ENCODE results near the gene STAMBPL1.

The STAMBPL1 gene

DNA sequence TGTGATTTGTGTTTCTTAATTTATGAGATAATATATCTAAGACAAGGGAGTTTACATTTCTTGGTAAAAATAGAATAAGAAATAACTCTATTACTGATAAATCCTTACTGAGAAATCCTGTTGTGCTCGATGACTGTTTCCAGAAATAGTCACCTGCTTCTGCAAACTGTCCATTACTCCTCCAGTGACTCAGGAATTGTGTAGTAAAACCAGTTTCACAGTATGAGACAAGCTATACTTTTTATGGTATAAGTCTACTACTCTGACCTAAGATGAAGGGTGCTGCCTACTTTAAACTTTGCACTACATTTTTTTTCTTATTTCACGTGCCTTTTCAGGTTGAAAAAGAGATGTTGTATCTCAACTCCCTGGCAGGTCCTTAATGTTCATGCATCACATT lies 21.6 kb upstream of the STAMBPL1 start:
- FAIRE-seq = no peak

DNA sequence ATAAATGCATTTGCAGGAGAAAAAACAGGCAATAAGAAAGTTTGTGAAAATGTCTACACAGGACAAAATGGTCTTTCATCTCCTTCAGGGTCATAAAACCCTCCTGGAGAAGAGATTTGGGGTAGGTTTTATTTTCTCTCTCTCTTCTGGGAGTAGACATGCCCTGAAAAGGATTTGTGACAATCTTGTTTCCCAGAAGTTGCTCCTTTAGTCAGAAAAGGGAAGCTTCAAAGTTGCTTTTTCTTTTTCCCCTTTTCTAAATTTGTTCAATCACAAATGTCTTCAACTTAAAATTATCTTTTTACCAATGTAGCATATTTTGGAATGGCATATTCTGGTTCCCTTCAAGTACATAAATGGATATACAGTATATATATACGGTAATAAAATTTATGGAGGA lies 19.0 kb upstream of the STAMBPL1 start:
- no peak for FAIRE-seq

DNA sequence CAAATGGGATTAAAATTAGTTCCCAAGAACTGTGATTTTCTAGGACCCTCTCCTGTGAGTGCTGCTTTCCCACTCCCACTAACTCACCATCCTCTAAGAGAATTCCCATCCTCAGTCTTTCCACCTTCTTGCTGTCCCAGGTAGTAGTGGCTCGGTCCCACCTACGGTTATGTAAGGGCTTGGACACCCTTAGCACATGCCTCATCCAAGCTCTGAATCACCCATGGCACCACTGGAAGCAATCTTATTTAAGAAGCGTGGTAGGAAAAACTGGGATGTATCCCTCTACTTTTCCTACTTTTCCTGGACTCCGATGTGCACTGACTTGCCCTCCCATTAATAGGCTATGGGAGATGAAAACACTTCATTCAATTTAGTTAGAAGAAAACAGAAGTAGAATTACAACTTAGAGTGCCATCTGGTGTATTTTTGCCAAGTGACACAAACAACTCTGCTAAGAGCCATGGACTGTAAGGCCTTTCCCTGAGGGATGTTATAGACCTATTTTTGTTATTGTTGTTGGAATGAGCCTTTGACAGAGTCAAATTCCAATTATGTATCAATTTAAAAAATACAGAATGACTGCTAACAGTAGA lies 14.7 kb upstream of the STAMBPL1 start:
- no peak for FAIRE-seq

DNA sequence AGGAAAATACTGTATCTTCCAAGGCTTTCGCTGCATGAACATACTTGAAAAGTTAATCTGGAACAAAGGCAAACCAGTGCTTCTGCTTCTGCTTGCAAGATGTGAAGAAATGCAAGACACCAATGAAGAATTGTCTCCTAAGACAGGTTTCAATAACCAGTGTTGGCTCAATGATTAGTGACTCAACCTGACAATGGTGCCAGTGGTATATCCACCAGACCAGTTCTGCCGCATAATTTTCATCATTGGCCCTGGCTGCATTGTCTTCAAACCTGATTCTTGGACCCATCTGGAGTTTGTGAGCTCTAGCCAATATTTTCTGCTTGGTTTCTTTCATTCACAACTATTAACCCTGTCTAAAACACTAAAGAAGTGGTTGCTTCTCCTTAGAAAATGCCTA lies 13.6 kb upstream of the STAMBPL1 start:
- FAIRE-seq = no peak

DNA sequence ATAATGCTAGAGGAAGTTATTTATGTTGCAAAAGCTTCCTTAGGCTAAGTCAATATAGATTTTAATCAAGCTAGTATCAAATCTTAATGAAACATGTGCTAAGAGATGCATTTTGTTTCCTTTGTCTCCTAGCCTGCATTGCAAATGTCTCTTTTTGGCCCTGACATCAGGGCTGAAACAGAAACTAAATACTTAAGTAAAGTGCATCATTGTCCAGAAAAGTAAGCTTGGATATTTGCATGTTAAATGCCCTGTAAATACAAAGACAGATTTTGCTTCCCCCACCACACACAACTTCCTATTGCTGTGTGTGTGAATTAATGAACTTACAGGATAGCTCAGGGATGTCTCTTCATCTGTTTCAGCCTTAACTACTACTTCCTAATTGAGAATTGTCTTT lies 10.0 kb upstream of the STAMBPL1 start:
- FAIRE-seq = no peak

DNA sequence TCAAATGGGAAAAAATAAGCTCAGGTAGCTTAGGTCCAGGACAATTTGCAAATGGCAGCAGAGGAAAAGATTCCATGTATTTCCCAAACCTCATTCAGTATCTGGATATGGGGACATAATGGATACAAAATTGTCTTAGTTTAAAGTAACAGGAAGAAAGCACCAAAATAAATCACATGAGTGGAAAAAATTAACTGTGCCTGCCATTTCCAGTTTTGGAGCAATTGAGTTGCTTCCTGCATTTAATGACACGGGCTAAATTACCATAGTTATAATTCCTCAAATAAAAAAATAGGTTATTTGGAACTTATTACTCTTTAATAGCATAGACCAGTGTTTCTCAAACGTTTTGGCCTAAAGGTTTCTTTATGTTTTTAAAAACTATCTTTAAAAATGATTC lies 6.3 kb upstream of the STAMBPL1 start:
- FAIRE-seq = no peak

DNA sequence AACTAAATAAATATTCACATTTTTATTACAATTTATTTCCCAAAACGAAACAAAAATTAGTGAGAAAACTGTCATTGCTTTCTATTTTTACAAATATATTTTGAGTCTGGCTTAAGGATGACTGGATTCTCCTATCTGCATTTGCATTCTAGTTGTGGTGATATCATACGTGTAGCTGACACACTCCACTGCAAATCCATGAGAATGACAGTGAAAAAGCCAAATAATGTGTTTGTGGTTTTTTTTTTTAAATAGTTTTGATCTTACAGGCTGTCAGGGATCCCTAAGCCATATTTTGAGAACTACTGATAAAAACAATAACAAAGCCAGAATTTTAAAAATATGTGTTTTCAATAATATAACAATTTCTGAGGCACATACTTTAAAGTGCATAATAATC lies 5.8 kb upstream of the STAMBPL1 start:
- no peak for FAIRE-seq

DNA sequence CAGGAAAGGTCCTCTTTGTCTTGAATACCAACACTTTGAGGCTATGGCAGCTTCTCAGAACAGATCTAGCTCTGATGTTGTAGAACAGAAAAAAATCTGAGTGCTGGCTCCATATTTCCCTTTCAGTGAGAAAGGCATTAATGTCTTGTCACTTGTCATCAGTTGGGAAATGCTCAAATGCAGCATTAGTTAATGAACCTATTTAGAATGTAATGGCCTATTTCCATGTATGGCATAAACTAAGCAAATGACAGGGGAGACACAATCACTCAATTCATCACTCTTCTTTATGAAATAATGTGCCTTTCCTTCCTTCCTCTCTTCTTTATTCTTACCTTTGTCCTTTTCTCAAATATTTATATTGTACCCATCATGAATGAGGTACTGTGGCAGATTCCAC lies 5.0 kb upstream of the STAMBPL1 start:
- FAIRE-seq = no peak

DNA sequence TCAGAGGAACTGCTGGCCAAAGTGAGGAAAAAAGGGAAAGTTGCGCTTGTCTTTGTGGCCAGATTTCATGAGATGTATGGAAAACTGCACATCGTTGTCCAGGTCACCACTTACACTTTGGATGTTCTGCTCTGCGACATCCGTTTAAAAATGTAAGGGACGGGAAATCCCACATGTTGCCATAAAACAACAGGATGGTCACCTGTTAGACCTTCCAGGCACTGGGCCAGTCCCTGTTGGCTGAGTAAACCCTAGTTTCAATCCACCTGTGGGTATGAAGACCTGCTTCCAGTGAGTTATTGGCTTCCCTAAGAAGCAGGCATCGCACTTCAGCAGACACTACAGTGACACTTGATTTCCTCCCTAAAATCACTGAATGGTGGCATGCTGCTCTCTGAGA lies 2.7 kb upstream of the STAMBPL1 start:
- no peak for FAIRE-seq

DNA sequence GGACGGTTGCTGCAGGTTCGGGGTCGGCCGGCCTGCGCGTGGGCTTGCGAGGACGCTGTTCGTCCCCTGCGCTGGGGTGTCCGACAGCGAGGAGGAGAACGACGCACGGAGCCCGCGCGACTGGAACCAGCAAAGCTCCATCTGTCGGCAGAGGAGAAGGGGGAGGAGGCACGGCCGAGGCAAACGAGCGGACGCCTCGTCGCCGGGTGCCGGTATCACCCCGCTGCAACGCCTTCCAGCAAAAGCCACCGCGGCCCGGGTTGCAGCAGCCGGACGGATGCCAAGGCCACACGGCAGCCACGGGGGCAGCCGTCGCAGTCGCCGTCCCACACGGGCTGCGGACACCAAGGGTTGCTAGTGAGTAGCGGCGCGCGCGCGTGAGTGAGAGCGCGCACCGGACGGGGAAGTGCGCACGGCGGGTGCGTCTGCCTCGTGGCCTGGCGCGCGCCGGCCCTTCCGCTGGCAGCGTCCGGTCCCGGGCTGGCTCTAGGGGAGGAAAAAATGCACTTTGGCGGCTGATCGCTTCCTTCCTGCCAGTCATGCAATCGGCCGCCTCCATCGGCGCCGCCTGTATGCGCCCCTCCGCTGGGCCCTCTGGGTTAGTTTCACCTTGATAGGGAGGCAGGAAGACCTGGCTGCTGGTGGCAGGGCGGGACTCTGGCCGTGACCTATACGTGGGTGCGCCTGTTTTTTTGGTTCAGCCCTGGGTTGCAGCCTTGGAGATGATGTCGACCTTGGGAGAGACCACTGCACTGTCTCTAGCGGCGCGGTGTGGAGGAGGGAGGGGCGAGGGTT lies 434 bp downstream of the STAMBPL1 start:
- FAIRE-seq = no peak

DNA sequence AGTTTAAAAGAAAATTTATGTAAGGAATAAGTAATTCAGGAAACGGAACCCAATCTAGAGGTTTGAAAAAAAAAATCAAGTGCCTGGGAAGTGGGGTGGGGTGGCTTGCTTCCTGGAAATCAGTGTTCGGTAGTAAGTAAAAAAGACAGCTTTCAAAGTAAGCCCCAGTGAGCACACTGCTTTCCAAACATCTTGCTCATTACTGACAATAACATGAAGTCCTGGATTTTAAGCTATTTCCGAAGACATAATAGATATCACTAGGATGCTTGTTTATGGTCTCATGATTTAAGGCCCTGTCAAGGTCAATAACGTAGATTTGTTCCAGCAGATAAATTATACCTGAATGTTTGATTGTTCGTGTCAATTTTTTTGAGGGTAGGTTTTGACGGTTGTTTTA lies 1.3 kb downstream of the STAMBPL1 start:
- FAIRE-seq = no peak

DNA sequence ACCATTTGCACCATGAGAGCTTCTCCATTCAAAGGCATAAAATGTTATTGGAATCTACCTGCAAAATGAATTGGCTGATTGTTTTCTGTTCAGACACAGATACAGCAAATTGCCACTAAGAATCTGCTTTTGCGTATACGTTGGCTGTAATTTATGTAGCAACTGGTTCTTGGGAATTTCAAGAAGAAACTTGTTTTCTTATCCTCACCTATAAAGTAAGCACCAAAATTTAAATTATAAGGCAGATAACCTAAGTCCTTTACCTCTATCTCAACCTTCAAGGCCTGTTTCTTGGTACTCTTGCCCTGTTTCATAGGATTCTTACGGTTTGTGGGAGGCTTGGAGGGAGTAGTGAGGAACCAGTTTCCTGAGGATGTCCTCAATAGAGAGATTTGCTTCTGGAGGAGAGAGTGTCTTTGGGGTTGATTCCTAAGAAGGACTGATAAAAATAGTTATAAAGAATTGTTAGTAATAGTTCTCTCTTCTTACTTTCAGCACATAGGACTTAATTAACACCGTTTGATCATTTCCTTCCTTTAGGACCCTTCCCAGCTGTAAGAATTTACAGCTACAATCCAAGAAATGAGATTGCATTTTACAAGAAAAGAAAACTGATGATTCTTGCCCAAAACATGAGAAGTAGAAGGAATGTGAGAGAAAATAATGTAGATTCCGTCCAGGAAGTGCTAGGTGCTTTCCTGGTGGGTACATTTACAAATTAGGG lies 2.0 kb downstream of the STAMBPL1 start:
- FAIRE-seq = no peak

DNA sequence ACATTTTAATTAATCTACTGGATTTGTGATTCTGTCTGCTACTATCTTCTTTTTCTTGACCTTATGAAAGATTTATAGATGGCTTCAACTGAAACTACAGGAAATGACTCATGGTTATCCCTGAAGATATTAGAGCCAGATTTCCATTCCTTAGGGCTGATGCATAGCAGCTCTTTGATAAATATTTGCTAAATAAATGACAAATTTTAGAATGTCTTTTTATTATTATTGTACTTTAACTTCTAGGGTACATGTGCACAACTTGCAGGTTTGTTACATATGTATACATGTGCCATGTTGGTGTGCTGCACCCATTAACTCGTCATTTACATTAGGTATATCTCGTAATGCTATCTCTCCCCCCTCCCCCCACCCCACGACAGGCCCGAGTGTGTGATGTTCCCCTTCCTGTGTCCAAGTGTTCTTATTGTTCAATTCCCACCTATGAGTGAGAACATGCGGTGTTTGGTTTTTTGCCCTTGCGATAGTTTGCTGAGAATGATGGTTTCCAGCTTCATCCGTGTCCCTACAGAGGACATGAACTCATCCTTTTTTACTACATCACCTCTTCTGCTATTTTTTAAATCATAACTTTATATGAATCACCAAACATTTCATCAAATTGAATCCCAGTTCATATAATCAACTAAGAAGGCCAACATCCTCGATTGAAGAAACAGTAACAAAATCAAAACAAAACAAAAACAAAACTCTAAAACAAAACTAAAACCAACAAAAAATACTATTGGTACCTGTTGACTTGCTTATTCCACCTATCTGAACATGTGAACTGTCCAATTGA lies 2.8 kb downstream of the STAMBPL1 start:
- FAIRE-seq = peak; percentile 35

DNA sequence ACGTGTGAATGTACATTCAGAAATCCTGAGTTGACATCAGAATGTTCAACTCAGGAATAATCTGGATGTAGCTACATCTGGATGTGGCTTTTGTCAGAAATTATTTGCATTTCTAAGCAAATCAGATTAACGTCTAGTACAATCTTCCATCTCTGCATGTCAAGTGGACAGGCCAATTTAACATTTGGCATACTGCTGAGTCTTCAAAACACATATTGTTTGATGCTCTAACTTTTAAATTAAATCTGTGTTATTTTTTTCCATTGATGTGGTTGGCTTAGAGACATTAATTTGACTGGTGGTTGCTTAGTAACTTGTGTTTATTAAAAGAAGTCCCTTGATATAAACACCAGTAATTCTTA lies 3.4 kb downstream of the STAMBPL1 start:
- FAIRE-seq = peak; percentile 37

DNA sequence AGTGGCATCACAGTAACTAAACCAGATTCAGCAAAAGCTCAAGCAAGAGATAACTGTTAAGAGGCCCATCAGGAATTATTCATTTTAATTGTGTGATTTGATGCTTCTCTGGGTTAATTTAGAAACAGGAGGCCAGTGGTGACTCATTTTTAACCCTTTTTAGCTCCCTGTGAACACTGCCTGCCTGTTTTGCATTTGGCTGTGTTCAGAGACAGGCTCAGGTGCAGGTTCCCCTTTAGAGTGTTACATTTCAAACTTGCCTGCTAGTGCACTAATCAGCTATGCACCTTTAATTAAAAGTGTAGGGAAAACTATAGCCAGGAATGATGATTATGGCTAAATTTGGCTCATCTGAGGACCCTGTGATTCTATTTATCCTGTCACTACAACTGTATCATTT lies 6.5 kb downstream of the STAMBPL1 start:
- FAIRE-seq = no peak

DNA sequence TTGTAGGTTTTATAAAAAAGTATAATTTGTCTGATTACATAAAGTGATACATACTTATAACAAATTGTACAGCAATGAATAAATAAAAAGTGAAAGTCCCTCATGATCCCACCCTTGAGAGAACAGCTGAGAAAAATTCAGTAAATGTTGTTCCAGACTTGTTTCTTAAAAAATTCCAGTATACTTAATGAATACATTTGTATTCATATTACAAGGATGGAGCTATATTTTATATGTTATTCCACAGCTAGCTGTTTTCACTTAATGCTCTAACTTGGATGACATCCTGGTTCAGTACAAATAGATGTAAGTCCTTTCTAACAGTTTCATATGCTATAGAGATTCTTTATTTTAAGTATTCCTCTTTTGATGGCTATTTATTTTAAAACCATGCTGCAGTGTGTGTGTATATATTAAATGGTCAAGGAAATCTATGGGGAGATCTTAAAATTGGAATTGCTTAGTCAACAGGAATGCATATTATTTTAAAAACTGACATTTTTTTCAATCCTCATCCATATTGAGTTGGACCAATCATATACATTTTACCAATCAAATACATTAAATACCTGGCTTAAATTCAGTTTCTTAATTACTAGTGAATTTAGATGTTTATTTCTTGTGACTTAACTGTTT lies 8.9 kb downstream of the STAMBPL1 start:
- no peak for FAIRE-seq

DNA sequence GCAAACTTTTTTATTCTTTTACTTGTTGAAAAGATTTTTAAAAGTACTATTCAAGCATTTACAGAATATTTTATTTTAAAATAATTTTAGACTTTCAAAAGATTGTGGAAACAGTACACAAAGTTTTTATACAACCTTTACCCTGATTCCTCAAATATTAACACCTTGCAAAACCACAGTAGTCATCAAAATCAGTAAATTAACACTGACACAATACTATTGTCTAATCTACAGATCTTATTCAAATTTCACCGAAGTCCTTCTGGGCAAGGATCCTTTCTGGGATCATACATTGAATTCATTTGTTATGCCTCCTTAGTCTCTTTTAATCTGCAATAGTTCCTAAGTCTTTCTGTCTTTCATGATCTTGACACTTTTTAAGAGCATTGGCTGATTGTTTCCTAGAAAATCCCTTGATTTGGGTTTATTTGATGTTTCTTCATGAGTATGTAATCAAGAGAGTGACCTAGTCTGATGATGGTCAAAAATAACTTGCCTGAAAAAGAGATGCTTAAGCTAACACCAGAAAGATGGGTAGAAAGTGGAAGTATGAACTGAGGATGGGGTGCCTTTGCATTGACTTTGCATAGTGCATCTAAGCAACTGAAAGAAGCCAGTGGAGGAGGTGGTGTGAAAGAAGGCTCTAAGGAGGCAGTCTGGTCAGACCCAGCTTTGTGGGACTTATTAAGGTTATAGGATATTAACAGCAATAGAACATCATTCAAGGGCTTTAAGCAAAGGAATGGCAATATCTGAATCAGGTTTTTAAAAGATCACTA lies 9.7 kb downstream of the STAMBPL1 start:
- FAIRE-seq = no peak

DNA sequence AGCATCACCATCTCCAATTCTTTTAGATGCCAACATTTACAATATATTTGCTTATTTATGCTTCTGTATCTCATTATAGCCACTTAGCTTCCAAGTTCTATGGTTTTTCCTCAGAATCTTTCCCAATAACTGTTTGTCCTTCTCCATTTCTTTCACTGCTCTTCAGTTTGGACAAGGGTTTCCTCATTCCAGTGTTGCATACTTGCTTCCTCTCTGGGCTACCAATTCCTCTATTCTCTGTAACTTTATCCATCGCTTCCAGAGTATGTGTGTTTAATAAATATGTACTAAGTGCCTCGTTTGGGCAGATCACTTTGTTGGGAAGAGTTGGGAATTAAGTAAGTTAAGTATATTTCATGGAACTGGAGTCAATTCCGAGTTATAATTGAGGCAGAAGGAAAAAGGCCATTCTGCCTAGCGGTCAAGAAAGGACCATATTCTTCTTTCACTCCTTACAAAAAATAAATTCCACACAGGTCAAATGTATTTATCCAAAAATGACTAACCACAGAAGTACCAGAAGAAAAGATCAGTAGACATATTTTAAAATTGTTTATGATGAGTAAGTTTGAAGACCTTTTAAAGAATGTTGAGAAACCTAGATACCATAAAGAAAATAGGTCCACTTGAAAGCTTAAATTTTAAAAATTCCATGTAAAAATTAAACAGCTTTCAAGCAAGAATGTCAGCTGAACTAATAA lies 10.8 kb downstream of the STAMBPL1 start:
- no peak for FAIRE-seq

DNA sequence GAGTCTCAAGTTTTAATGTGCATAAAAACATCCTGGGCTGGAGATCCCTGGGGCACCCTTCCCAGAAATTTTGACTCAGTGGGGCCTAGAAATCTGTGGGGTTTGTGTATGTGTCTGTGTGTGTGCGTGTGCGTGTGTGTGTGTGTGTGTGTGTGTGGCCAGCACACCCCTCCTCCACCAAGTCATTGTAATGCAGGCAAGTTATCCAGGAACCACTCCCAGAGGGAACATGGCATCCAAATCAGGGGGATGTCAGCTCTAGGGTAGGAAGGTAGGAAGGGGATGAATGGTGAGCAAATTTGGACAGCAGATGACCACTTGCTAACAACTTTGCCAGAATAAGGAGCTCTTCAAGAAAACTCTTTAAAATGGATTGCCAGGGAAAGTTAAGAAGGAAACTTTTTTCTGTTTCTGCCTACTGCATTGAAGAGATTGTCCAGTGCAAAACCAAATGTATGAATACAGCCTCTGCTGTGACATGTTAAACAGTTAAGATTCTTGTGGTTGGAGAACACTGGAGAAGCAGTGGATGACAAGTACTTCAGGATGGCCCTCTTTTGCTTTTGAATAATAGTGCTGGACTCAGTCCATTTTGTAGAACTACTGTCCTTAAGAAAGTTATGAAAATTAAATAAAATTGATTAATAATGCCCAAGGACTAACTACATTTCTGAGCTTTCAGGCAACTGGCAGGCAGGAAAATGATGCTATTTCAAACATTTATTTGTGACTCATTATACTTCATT lies 12.3 kb downstream of the STAMBPL1 start:
- no peak for FAIRE-seq

DNA sequence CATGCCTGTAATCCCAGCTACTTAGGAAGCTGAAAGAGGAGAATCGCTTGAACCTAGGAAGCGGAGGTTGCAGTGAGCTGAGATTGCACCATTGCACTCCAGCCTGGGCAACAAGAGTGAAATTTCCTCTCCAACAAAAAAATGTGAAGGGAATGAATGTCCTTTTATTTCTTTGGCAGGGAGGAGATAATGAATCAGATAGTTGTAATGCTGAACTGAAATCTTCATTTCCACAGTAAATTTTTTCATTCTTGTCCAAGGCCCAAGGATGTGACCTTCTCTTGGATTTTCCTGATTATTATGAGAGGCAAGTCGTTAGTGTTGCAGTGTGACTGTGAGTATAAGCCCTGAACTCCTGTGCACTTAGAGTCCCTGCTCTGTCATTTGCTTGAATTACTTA lies 13.6 kb downstream of the STAMBPL1 start:
- no peak for FAIRE-seq

DNA sequence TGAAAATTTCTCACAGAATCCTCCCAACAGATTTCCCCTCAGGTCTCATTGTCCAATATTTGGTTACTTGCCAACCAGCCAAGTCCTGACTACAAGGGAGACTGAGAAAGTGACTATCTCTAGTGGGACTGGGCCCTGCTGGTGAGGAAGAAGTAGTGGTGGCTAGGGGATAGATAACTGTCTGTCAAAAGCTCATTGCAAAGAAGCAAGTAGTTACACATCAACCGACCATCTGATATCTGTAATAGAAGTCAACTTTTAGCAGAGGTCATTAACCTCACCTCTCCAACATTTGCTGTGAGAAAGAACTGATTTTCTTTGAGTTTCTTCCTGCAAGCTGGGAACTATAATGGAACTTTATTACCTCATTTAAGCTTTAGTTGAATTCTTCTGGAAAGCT lies 15.2 kb downstream of the STAMBPL1 start:
- no peak for FAIRE-seq
